ENCODE measurements around the gene DSG4. TPM values are rescaled to one million over a fixed set of nuclear protein-coding genes. Genes with fewer than 3 reads are reported as not detected.

DSG4 gene
- total and polyA plus RNA-seq, 5 donors from 2014 or later, result not detected

- Mint-ChIP-seq H3K4me1 (no peaks in the 10 kb centered on the region), H3K27ac (no peak overlapping the region), H3K27me3 (no peaks in the 10 kb centered on the region), H3K36me3 (no peaks in the 10 kb centered on the region), H3K9me3 (peaks cover 4 to 14% (median 5%) of the 10 kb centered on the region in 7 donors), H3K4me3 (no peak overlapping the region)
- Histone ChIP-seq H3K9me3 (ENCODE audit: control insufficient read depth in 2 of 2, low read length in 2 of 2) (peaks cover 0 to 4% of the 10 kb centered on the region in 2 experiments), H3K4me1 (ENCODE audit: control insufficient read depth, insufficient read depth, low read length, poor library complexity, severe bottlenecking) (no peaks in the 10 kb centered on the region), H3K36me3 (ENCODE audit: control insufficient read depth, insufficient read depth, low read length) (no peaks in the 10 kb centered on the region), H3K27me3 (ENCODE audit: control insufficient read depth, insufficient read depth, low read length) (no peaks in the 10 kb centered on the region), H3K27ac (ENCODE audit: insufficient read depth, low read length, poor library complexity, severe bottlenecking) (no peak overlapping the region), H3K4me3 (ENCODE audit: low read depth, low read length) (no peak overlapping the region)
- ATAC-seq (ENCODE audit: low read depth in 2 of 2) (no peak), DNase-seq (no peak)
Observed at GRCh38 chr18:31410716-31411483, 34.3 kb downstream of the DSG4 start.

GRCh38 chr18:31413137-31413536, 36.6 kb downstream of the DSG4 start:
- no peaks in the 10 kb centered on the region for H3K27me3 Mint-ChIP-seq
- H3K9me3 Mint-ChIP-seq, result peaks cover 2 to 11% (median 7%) of the 10 kb centered on the region in 7 donors
- no peak overlapping the region for H3K27ac Mint-ChIP-seq
- Histone ChIP-seq H3K4me3 (ENCODE audit: low read depth, low read length) (no peak overlapping the region), H3K4me1 (ENCODE audit: control insufficient read depth, insufficient read depth, low read length, poor library complexity, severe bottlenecking) (no peaks in the 10 kb centered on the region), H3K9me3 (ENCODE audit: control insufficient read depth in 2 of 2, low read length in 2 of 2) (peaks cover 0 to 4% of the 10 kb centered on the region in 2 experiments), H3K36me3 (ENCODE audit: control insufficient read depth, insufficient read depth, low read length) (no peaks in the 10 kb centered on the region), H3K27me3 (ENCODE audit: control insufficient read depth, insufficient read depth, low read length) (no peaks in the 10 kb centered on the region), H3K27ac (ENCODE audit: insufficient read depth, low read length, poor library complexity, severe bottlenecking) (no peak overlapping the region)
- DNase-seq (no peak), ATAC-seq (ENCODE audit: low read depth in 2 of 2) (no peak)
- H3K36me3 Mint-ChIP-seq, result no peaks in the 10 kb centered on the region
- no peaks in the 10 kb centered on the region for H3K4me1 Mint-ChIP-seq
- H3K4me3 Mint-ChIP-seq, result no peak overlapping the region

- no peak overlapping the region for H3K4me3 ChIP-seq (ENCODE audit: low read depth, low read length)
- Mint-ChIP-seq H3K9me3 (peaks cover 0 to 7% (median 6%) of the 10 kb centered on the region in 7 donors), H3K27me3 (no peaks in the 10 kb centered on the region), H3K4me3 (no peak overlapping the region), H3K27ac (no peak overlapping the region), H3K36me3 (no peaks in the 10 kb centered on the region), H3K4me1 (no peaks in the 10 kb centered on the region)
- no peaks in the 10 kb centered on the region for H3K27me3 ChIP-seq (ENCODE audit: control insufficient read depth, insufficient read depth, low read length)
- DNase-seq (no peak), ATAC-seq (ENCODE audit: low read depth in 2 of 2) (no peak)
- no peak overlapping the region for H3K27ac ChIP-seq (ENCODE audit: insufficient read depth, low read length, poor library complexity, severe bottlenecking)
- no peaks in the 10 kb centered on the region for H3K9me3 ChIP-seq (ENCODE audit: control insufficient read depth in 2 of 2, low read length in 2 of 2)
- no peaks in the 10 kb centered on the region for H3K36me3 ChIP-seq (ENCODE audit: control insufficient read depth, insufficient read depth, low read length)
- H3K4me1 ChIP-seq (ENCODE audit: control insufficient read depth, insufficient read depth, low read length, poor library complexity, severe bottlenecking), result no peaks in the 10 kb centered on the region
Observed at GRCh38 chr18:31417850-31418249, 41.3 kb downstream of the DSG4 start.

DNA sequence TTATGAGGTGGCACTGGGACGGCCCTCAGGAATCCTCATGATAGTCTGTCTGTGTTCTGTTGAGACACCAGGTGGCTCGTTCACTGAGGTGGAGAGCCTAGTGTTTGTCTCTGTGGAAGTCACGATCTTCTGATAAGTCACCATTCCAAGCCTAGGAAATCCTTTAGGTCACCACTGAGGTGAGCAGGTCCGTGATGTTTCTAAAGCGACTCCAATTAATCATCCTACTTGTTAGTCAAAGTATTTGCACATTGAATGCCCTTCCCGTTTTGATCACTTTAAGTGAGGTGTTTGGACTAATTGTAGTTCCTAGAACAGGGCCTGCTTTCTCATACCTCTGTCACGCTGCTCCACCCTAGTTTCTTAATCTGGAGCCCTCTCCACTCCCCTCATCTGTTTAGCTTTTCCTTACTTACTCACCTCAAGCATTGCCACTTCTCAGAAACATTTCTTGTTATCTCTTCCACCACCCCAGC, 42.9 kb downstream of the DSG4 start:
- Mint-ChIP-seq H3K4me3 (no peak overlapping the region), H3K27me3 (no peaks in the 10 kb centered on the region), H3K36me3 (no peaks in the 10 kb centered on the region), H3K9me3 (peaks cover 0 to 9% (median 6%) of the 10 kb centered on the region in 7 donors), H3K4me1 (no peaks in the 10 kb centered on the region), H3K27ac (no peak overlapping the region)
- no peak overlapping the region for H3K4me3 ChIP-seq (ENCODE audit: low read depth, low read length)
- H3K9me3 ChIP-seq (ENCODE audit: control insufficient read depth in 2 of 2, low read length in 2 of 2), result no peaks in the 10 kb centered on the region
- DNase-seq (no peak), ATAC-seq (ENCODE audit: low read depth in 2 of 2) (no peak)
- no peaks in the 10 kb centered on the region for H3K27me3 ChIP-seq (ENCODE audit: control insufficient read depth, insufficient read depth, low read length)
- no peaks in the 10 kb centered on the region for H3K4me1 ChIP-seq (ENCODE audit: control insufficient read depth, insufficient read depth, low read length, poor library complexity, severe bottlenecking)
- no peak overlapping the region for H3K27ac ChIP-seq (ENCODE audit: insufficient read depth, low read length, poor library complexity, severe bottlenecking)
- H3K36me3 ChIP-seq (ENCODE audit: control insufficient read depth, insufficient read depth, low read length), result no peaks in the 10 kb centered on the region

DNA sequence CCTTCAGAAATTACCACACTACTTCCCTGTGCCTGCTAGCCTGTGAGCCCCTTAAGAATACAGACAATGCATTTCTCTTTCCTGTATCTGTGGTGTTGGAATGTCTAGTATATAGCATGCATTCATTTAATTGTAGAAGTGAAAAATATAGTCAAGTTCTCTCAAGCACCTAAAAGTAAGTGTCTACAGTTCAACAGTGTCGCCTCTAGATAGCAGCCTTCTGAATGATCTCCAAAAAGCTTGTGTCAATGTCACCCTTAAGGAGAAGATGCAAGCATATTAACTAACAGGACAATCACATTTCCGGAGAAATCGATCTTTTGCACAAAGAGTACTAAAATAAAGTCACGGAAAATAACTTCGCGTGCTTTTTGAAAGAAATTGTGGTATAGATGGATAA, 43.5 kb downstream of the DSG4 start:
- no peak overlapping the region for H3K27ac ChIP-seq (ENCODE audit: insufficient read depth, low read length, poor library complexity, severe bottlenecking)
- ATAC-seq (ENCODE audit: low read depth in 2 of 2) (no peak), DNase-seq (no peak)
- Mint-ChIP-seq H3K4me1 (no peaks in the 10 kb centered on the region), H3K9me3 (peaks cover 0 to 9% (median 3%) of the 10 kb centered on the region in 7 donors), H3K27ac (no peak overlapping the region), H3K4me3 (no peak overlapping the region), H3K27me3 (no peaks in the 10 kb centered on the region), H3K36me3 (no peaks in the 10 kb centered on the region)
- H3K4me1 ChIP-seq (ENCODE audit: control insufficient read depth, insufficient read depth, low read length, poor library complexity, severe bottlenecking), result no peaks in the 10 kb centered on the region
- no peaks in the 10 kb centered on the region for H3K9me3 ChIP-seq (ENCODE audit: control insufficient read depth in 2 of 2, low read length in 2 of 2)
- no peaks in the 10 kb centered on the region for H3K27me3 ChIP-seq (ENCODE audit: control insufficient read depth, insufficient read depth, low read length)
- H3K36me3 ChIP-seq (ENCODE audit: control insufficient read depth, insufficient read depth, low read length), result no peaks in the 10 kb centered on the region
- H3K4me3 ChIP-seq (ENCODE audit: low read depth, low read length), result no peak overlapping the region

GRCh38 chr18:31420524-31420923, 43.9 kb downstream of the DSG4 start:
- ATAC-seq (ENCODE audit: low read depth in 2 of 2) (no peak), DNase-seq (no peak)
- H3K9me3 ChIP-seq (ENCODE audit: control insufficient read depth in 2 of 2, low read length in 2 of 2), result no peaks in the 10 kb centered on the region
- H3K36me3 ChIP-seq (ENCODE audit: control insufficient read depth, insufficient read depth, low read length), result no peaks in the 10 kb centered on the region
- no peak overlapping the region for H3K4me3 Mint-ChIP-seq
- no peaks in the 10 kb centered on the region for H3K4me1 ChIP-seq (ENCODE audit: control insufficient read depth, insufficient read depth, low read length, poor library complexity, severe bottlenecking)
- H3K36me3 Mint-ChIP-seq, result no peaks in the 10 kb centered on the region
- no peaks in the 10 kb centered on the region for H3K27me3 Mint-ChIP-seq
- no peaks in the 10 kb centered on the region for H3K27me3 ChIP-seq (ENCODE audit: control insufficient read depth, insufficient read depth, low read length)
- no peak overlapping the region for H3K27ac ChIP-seq (ENCODE audit: insufficient read depth, low read length, poor library complexity, severe bottlenecking)
- no peak overlapping the region for H3K27ac Mint-ChIP-seq
- H3K4me1 Mint-ChIP-seq, result no peaks in the 10 kb centered on the region
- H3K4me3 ChIP-seq (ENCODE audit: low read depth, low read length), result no peak overlapping the region
- H3K9me3 Mint-ChIP-seq, result peaks cover 0 to 9% (median 3%) of the 10 kb centered on the region in 7 donors

DNA sequence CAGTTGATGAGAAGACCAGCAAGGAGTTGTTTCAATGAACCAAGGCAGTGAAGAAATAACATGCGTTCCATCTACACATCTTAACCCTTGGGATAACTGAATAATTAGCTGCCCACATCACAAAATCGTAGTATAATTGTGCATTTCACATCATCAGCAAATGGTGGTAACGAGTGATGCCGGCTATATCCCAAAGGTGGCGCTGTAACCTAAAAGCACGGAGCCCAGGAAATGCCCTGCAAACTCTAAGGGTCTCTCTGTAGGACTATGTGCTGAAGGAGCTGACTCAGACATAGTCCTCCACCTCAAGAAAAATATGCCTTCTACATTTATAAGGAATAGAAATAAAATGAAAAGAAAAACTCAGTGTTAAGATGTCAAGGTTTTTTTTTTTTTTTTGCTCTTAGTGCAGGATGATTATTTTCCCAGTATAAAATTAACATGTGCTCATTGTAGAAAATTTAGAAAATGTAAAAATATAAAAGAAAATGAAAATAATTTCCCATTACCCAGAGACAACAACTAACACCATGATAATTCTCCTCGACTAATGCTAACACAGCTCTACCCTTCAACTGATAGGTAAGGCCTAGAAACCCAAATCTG, 47.9 kb downstream of the DSG4 start:
- H3K27me3 ChIP-seq (ENCODE audit: control insufficient read depth, insufficient read depth, low read length), result no peaks in the 10 kb centered on the region
- no peaks in the 10 kb centered on the region for H3K36me3 Mint-ChIP-seq
- H3K9me3 ChIP-seq (ENCODE audit: control insufficient read depth in 2 of 2, low read length in 2 of 2), result no peaks in the 10 kb centered on the region
- H3K27me3 Mint-ChIP-seq, result no peaks in the 10 kb centered on the region
- ATAC-seq (ENCODE audit: low read depth in 2 of 2) (no peak), DNase-seq (peak in 1 of 3 donors; percentile 2)
- no peaks in the 10 kb centered on the region for H3K4me1 ChIP-seq (ENCODE audit: control insufficient read depth, insufficient read depth, low read length, poor library complexity, severe bottlenecking)
- H3K4me3 ChIP-seq (ENCODE audit: low read depth, low read length), result no peak overlapping the region
- H3K9me3 Mint-ChIP-seq, result peaks cover 0 to 9% (median 3%) of the 10 kb centered on the region in 7 donors
- no peak overlapping the region for H3K27ac Mint-ChIP-seq
- H3K4me1 Mint-ChIP-seq, result no peaks in the 10 kb centered on the region
- H3K4me3 Mint-ChIP-seq, result no peak overlapping the region
- H3K27ac ChIP-seq (ENCODE audit: insufficient read depth, low read length, poor library complexity, severe bottlenecking), result no peak overlapping the region
- H3K36me3 ChIP-seq (ENCODE audit: control insufficient read depth, insufficient read depth, low read length), result no peaks in the 10 kb centered on the region

DNA sequence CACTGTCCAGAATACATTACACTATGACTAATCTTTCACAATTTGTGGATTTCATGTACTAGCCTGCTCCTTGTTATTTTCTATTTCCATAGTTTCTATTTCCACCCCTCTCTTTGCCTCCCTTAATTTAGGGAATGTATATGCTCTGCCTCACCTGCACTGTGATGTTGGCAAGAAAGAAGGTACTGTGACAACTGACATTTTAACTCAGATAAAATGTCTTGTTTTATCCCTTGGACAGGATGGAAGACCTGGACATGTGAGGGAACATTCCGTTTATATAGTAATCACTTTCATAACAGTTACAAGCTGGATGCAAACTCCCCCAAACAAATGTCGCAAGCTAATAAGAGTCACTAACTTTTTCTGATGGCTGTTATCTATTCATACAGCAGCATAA, 49.4 kb downstream of the DSG4 start:
- H3K36me3 ChIP-seq (ENCODE audit: control insufficient read depth, insufficient read depth, low read length), result no peaks in the 10 kb centered on the region
- Mint-ChIP-seq H3K4me3 (no peak overlapping the region), H3K27me3 (no peaks in the 10 kb centered on the region), H3K9me3 (peaks cover 0 to 7% (median 2%) of the 10 kb centered on the region in 7 donors), H3K36me3 (no peaks in the 10 kb centered on the region), H3K4me1 (no peaks in the 10 kb centered on the region), H3K27ac (no peak overlapping the region)
- H3K4me3 ChIP-seq (ENCODE audit: low read depth, low read length), result no peak overlapping the region
- DNase-seq (no peak), ATAC-seq (ENCODE audit: low read depth in 2 of 2) (no peak)
- no peaks in the 10 kb centered on the region for H3K4me1 ChIP-seq (ENCODE audit: control insufficient read depth, insufficient read depth, low read length, poor library complexity, severe bottlenecking)
- H3K27me3 ChIP-seq (ENCODE audit: control insufficient read depth, insufficient read depth, low read length), result no peaks in the 10 kb centered on the region
- no peak overlapping the region for H3K27ac ChIP-seq (ENCODE audit: insufficient read depth, low read length, poor library complexity, severe bottlenecking)
- H3K9me3 ChIP-seq (ENCODE audit: control insufficient read depth in 2 of 2, low read length in 2 of 2), result no peaks in the 10 kb centered on the region
